ENCODE results near the gene NDUFV2.

The NDUFV2 gene

DNA sequence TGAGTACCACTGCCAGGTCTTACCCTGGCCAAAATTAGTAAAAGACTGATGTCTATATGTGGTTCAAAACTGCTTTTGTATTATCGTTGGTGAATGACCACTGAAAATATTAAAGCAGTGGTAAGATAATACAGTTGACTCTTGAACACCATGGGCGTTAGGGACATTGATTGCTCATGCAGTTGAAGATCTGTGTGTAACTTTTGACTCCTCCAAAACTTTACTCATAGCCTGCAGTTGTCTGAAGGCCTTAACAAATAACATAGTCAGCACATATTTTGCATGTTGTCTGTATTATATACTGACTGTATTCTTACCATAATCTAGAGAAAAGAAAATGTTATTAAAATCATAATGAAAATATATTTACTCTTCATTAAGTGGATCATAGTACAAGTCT is 28.3 kb downstream of the NDUFV2 start:
- Histone ChIP-seq H3K79me2 (ENCODE audit: control insufficient read depth, insufficient read depth, low read length) (no peaks in the 10 kb centered on the region), H3K56ac (ENCODE audit: low read length) (no peak overlapping the region), H2AK5ac (ENCODE audit: low read length) (no peak overlapping the region), H2BK5ac (ENCODE audit: low read length) (no peak overlapping the region), H3K18ac (ENCODE audit: low read length) (no peak overlapping the region), H3K4me1 (ENCODE audit: control insufficient read depth, low read depth, low read length) (no peaks in the 10 kb centered on the region), H3K4me3 (ENCODE audit: low read length) (no peak overlapping the region), H3K79me1 (ENCODE audit: low read length) (no peaks in the 10 kb centered on the region), H3K9ac (ENCODE audit: low read length) (no peak overlapping the region), H3K27me3 (ENCODE audit: insufficient read depth, low read length, poor library complexity) (no peaks in the 10 kb centered on the region), H4K8ac (ENCODE audit: low read depth, low read length) (no peak overlapping the region), H3K4me2 (ENCODE audit: low read length) (no peak overlapping the region), H3K36me3 (ENCODE audit: control insufficient read depth, insufficient read depth, low read length) (peaks cover 2% of the 10 kb centered on the region), H2BK15ac (replicated peaks; ENCODE audit: low read depth) (no peak overlapping the region), H3K4ac (ENCODE audit: low read depth, low read length) (no peak overlapping the region), H4K5ac (ENCODE audit: low read length) (no peak overlapping the region), H2BK120ac (ENCODE audit: low read depth, low read length) (no peak overlapping the region), H3K23ac (ENCODE audit: low read length) (no peak overlapping the region), H3K27ac (ENCODE audit: low read depth, low read length) (no peak overlapping the region)
- no peak for DNase-seq
- WGBS (ENCODE audit: extremely low coverage, insufficient coverage, low lambda C conversion rate): no CpG with 5 or more reads among the region's 2 CpGs

DNA sequence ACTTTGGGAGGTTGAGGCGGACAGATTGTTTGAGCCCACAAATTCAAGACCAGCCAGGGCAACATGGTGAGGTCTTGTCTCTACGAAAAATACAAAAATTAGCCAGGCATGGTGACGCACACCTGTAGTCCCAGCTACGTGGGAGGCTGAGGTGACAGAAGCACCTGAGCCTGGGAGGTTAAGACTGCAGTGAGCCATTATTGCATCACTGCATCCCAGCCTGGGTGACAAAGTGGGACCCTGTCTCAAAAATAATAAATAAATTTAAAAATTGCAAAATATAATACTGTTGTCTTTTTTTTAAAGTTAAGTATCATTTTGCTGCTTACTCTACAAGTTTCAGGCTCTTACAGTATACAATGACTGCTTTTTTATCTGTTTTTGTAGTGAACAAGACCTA is 30.1 kb downstream of the NDUFV2 start:
- no peak for DNase-seq
- Histone ChIP-seq H3K79me1 (ENCODE audit: low read length) (peaks cover 2% of the 10 kb centered on the region), H3K27me3 (ENCODE audit: insufficient read depth, low read length, poor library complexity) (no peaks in the 10 kb centered on the region), H3K36me3 (ENCODE audit: control insufficient read depth, insufficient read depth, low read length) (peaks cover 2% of the 10 kb centered on the region), H3K4me3 (ENCODE audit: low read length) (no peak overlapping the region), H3K18ac (ENCODE audit: low read length) (no peak overlapping the region), H4K8ac (ENCODE audit: low read depth, low read length) (no peak overlapping the region), H3K27ac (ENCODE audit: low read depth, low read length) (no peak overlapping the region), H3K4ac (ENCODE audit: low read depth, low read length) (no peak overlapping the region), H2AK5ac (ENCODE audit: low read length) (no peak overlapping the region), H3K4me1 (ENCODE audit: control insufficient read depth, low read depth, low read length) (no peaks in the 10 kb centered on the region), H2BK15ac (replicated peaks; ENCODE audit: low read depth) (no peak overlapping the region), H3K56ac (ENCODE audit: low read length) (no peak overlapping the region), H4K5ac (ENCODE audit: low read length) (no peak overlapping the region), H2BK5ac (ENCODE audit: low read length) (no peak overlapping the region), H3K9ac (ENCODE audit: low read length) (no peak overlapping the region), H2BK120ac (ENCODE audit: low read depth, low read length) (no peak overlapping the region), H3K4me2 (ENCODE audit: low read length) (no peak overlapping the region), H3K23ac (ENCODE audit: low read length) (no peak overlapping the region), H3K79me2 (ENCODE audit: control insufficient read depth, insufficient read depth, low read length) (peaks cover 2% of the 10 kb centered on the region)
- no CpG with 5 or more reads among the region's 4 CpGs for WGBS (ENCODE audit: extremely low coverage, insufficient coverage, low lambda C conversion rate)

DNA sequence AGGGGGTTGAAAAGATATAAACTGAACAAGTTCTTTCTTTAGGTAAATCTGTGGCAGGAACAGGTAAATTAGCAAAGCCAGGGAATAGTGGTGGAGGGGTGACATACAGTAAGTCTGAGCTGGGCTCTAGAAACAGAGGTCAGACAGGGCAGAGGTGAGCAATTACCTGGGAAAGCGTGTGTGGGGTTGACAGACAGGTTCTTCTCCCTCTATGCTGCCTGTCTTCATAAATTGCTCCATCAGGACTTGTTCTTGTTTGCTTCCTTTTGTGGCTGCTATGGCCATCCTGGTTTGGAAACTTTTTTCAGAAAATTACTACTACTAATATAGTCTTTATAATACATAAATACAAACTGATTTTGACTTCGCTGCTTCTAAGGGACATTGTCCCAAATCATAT is 30.7 kb downstream of the NDUFV2 start:
- Histone ChIP-seq H3K56ac (ENCODE audit: low read length) (no peak overlapping the region), H3K79me1 (ENCODE audit: low read length) (peaks cover 2% of the 10 kb centered on the region), H3K27ac (ENCODE audit: low read depth, low read length) (no peak overlapping the region), H3K79me2 (ENCODE audit: control insufficient read depth, insufficient read depth, low read length) (peaks cover 5% of the 10 kb centered on the region), H2BK5ac (ENCODE audit: low read length) (no peak overlapping the region), H4K5ac (ENCODE audit: low read length) (no peak overlapping the region), H3K4me3 (ENCODE audit: low read length) (no peak overlapping the region), H4K8ac (ENCODE audit: low read depth, low read length) (no peak overlapping the region), H3K23ac (ENCODE audit: low read length) (no peak overlapping the region), H2BK15ac (replicated peaks; ENCODE audit: low read depth) (no peak overlapping the region), H2AK5ac (ENCODE audit: low read length) (no peak overlapping the region), H3K4me2 (ENCODE audit: low read length) (no peak overlapping the region), H3K27me3 (ENCODE audit: insufficient read depth, low read length, poor library complexity) (no peaks in the 10 kb centered on the region), H2BK120ac (ENCODE audit: low read depth, low read length) (no peak overlapping the region), H3K4me1 (ENCODE audit: control insufficient read depth, low read depth, low read length) (no peaks in the 10 kb centered on the region), H3K36me3 (ENCODE audit: control insufficient read depth, insufficient read depth, low read length) (peaks cover 2% of the 10 kb centered on the region), H3K18ac (ENCODE audit: low read length) (no peak overlapping the region), H3K4ac (ENCODE audit: low read depth, low read length) (no peak overlapping the region), H3K9ac (ENCODE audit: low read length) (no peak overlapping the region)
- DNase-seq: no peak
- WGBS (ENCODE audit: extremely low coverage, insufficient coverage, low lambda C conversion rate): no CpG with 5 or more reads among the region's 2 CpGs

DNA sequence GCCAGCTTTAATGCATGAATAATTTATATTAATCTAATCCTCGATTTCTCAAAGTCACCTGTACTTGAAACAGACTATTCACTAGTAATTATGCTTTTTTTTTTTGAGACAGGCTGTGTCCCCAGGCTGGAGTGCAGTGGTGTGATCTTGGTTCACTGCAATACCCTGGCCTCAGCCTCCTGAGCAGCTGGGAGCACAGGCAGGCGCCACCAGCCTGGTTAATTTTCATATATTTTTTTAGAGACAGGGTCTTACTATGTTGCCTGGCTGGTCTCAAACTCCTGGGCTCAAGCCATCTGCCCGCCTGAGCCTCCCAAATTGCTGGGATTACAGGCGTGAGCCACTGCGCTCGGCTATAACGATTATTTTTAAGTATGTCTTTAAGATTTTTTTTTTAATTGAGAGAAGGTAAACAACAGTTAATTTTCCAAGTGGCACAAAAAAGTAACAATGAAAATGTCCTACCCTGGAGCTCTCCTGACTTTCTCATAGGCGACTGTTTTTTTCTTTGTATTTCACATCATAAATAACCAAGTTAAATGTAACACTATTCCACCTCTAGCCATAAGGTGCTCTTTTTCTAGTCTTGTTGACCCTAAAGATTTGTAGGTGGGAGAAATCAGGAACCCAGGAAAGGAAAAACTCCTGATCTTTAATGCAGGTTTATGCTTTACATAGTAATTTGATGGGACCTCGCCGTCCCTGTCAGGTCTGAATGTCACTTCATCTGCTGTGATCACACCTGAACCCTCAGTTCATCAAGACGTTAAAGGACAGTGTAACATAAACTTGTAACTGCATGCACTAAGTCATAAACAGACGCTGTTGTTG is 32.8 kb downstream of the NDUFV2 start:
- no peak overlapping the region for H3K23ac ChIP-seq (ENCODE audit: low read length)
- H2AK5ac ChIP-seq (ENCODE audit: low read length): no peak overlapping the region
- peak overlapping the region; percentile 78 for H3K4me3 ChIP-seq (ENCODE audit: low read length)
- H3K79me1 ChIP-seq (ENCODE audit: low read length): peaks cover 5% of the 10 kb centered on the region
- no peak overlapping the region for H2BK15ac ChIP-seq (replicated peaks; ENCODE audit: low read depth)
- peak overlapping the region; percentile 91 for H3K56ac ChIP-seq (ENCODE audit: low read length)
- no peak overlapping the region for H3K18ac ChIP-seq (ENCODE audit: low read length)
- H3K27ac ChIP-seq (ENCODE audit: low read depth, low read length): peak overlapping the region; percentile 86
- peak overlapping the region; percentile 51 for H3K4me2 ChIP-seq (ENCODE audit: low read length)
- no peak overlapping the region for H3K4ac ChIP-seq (ENCODE audit: low read depth, low read length)
- H3K4me1 ChIP-seq (ENCODE audit: control insufficient read depth, low read depth, low read length): no peaks in the 10 kb centered on the region
- H3K27me3 ChIP-seq (ENCODE audit: insufficient read depth, low read length, poor library complexity): no peaks in the 10 kb centered on the region
- no peaks in the 10 kb centered on the region for H3K36me3 ChIP-seq (ENCODE audit: control insufficient read depth, insufficient read depth, low read length)
- peaks cover 13% of the 10 kb centered on the region for H3K79me2 ChIP-seq (ENCODE audit: control insufficient read depth, insufficient read depth, low read length)
- no peak overlapping the region for H2BK5ac ChIP-seq (ENCODE audit: low read length)
- no peak overlapping the region for H4K5ac ChIP-seq (ENCODE audit: low read length)
- no peak overlapping the region for H2BK120ac ChIP-seq (ENCODE audit: low read depth, low read length)
- H4K8ac ChIP-seq (ENCODE audit: low read depth, low read length): no peak overlapping the region
- H3K9ac ChIP-seq (ENCODE audit: low read length): peak overlapping the region; percentile 90
- no peak for DNase-seq
- no CpG with 5 or more reads among the region's 12 CpGs for WGBS (ENCODE audit: extremely low coverage, insufficient coverage, low lambda C conversion rate)

DNA sequence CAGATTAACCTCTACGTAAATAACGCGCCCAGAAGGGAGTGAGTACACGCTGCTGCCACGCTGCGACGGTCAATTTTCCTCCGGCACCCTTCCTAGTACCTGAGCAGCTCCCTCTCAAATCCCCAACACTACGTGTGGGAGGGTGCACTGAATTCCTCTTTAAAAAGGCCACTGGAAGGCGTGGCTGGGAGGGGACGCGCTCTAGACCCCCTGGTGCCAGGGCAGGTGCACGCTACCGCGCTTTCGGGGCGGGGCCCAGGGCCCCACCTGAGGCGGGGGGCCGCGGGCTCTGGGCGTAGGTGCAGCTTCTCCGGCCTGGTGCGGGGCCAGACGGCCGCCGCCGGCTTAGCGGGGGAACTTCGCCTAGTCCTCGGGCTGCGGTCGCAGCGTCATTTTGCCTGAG is 33.4 kb downstream of the NDUFV2 start:
- H4K5ac ChIP-seq (ENCODE audit: low read length): no peak overlapping the region
- H3K79me2 ChIP-seq (ENCODE audit: control insufficient read depth, insufficient read depth, low read length): peaks cover 14% of the 10 kb centered on the region
- H3K27me3 ChIP-seq (ENCODE audit: insufficient read depth, low read length, poor library complexity): no peaks in the 10 kb centered on the region
- no peak overlapping the region for H3K4ac ChIP-seq (ENCODE audit: low read depth, low read length)
- no peaks in the 10 kb centered on the region for H3K4me1 ChIP-seq (ENCODE audit: control insufficient read depth, low read depth, low read length)
- H3K56ac ChIP-seq (ENCODE audit: low read length): peak overlapping the region; percentile 91
- H3K79me1 ChIP-seq (ENCODE audit: low read length): peaks cover 5% of the 10 kb centered on the region
- H2BK5ac ChIP-seq (ENCODE audit: low read length): peak overlapping the region; percentile 77
- H3K27ac ChIP-seq (ENCODE audit: low read depth, low read length): peak overlapping the region; percentile 86
- DNase-seq: peak; percentile 70
- H3K4me3 ChIP-seq (ENCODE audit: low read length): peak overlapping the region; percentile 78
- H3K4me2 ChIP-seq (ENCODE audit: low read length): peak overlapping the region; percentile 51
- peak overlapping the region; percentile 9 for H3K18ac ChIP-seq (ENCODE audit: low read length)
- H4K8ac ChIP-seq (ENCODE audit: low read depth, low read length): no peak overlapping the region
- WGBS (ENCODE audit: extremely low coverage, insufficient coverage, low lambda C conversion rate): no CpG with 5 or more reads among the region's 33 CpGs
- H3K36me3 ChIP-seq (ENCODE audit: control insufficient read depth, insufficient read depth, low read length): no peaks in the 10 kb centered on the region
- no peak overlapping the region for H2BK120ac ChIP-seq (ENCODE audit: low read depth, low read length)
- no peak overlapping the region for H2AK5ac ChIP-seq (ENCODE audit: low read length)
- H2BK15ac ChIP-seq (replicated peaks; ENCODE audit: low read depth): no peak overlapping the region
- peak overlapping the region; percentile 51 for H3K23ac ChIP-seq (ENCODE audit: low read length)
- H3K9ac ChIP-seq (ENCODE audit: low read length): peak overlapping the region; percentile 90

Data from mesendoderm (in vitro differentiated cells).